HG03135 (cell line): ENCODE results near the gene APOA4.
A peak's percentile ranks its signal among the peaks of the same experiment; 100 is the strongest.

ENCODE experiments used
- ATAC-seq: cut with Tn5 transposase; IDR thresholded peaks from one replicate; pipeline ENCODE4 v1.9.1; 2021; ENCODE audit warnings: mild to moderate bottlenecking, moderate library complexity; ENCODE audit not compliant: unreplicated experiment

The APOA4 gene

DNA sequence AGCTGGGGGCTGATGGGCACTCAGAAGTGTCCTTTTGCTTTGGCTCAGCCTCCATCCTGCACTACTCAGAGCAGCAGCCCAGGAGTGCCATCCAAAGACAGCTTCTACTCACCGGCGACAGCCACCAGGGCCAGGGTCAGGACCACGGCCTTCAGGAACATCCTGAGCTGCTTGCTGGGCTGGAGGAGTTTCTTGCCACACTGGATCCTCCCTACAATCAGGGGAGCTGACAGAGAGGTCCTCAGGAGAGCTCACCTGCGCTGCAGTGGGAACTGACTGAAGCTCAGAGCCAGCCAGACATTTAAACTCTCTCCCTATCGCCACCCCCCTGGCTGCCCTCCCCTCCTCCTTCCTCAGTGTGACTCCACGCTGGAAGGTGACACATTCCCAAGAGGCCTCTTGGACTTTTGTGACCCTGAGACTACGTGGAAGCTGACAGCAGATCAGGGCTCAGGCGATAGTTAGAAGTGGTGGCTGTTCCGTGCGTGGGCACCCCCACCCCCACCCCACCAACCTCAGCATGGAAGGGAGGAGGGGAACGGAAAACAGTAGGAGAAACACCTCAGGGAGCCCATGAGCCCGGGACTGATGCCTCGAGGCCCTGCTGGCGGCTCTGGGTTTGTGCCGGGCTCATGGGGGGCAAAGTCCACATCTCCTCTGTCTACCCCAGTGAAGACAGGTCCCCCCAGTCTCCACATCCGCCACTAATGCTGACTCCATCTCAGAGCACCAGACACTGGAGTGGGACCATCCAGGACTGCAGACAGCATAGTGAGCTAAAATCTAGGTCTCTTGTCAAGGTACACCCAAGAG, at the start of gene APOA4:
Gene APOA4 (minus strand): TSS at position 274 of the 813 bp plus-strand sequence. CDS start 113 bp downstream, at position 161.
- ATAC-seq, result no peak

DNA sequence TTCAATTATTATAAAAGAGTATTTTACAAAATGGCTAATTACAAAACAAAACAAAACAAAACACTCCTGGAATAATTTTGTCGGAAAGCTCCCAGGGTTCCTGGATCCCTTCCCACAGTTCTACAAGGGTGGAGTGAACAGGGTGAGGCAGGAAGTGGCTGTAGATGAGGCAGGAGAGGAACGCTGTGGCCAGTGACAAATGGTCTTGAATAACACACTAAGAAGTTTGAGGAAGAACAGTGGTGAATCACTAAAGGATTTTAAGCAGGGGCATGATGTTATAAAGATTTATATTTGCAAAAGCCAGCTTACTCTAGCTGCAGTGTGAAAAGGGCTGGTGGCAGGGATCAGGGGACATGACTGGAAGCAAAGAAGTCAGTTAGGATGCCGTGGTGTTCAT, 48.1 kb upstream of the APOA4 start:
- no peak for ATAC-seq

DNA sequence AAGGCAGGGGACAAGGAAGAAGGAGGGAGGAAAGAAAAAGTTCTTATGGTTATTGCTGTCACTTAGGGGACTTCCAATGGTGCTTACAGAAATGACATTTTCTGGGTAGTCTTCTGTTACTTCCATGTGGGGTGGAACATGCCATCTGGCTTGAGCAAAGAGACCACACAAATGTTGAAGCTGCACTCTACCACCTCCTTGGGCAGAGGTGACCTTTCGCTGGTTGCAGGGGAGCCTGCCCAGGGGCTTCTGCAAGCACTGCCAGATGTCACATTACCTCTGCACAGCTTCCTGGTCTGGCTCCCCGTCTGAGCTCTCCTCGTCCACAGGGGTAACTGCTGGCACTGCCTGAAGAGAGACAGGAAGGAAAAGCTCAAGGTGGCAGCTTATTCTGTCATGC, 47.0 kb upstream of the APOA4 start:
- ATAC-seq, result no peak

DNA sequence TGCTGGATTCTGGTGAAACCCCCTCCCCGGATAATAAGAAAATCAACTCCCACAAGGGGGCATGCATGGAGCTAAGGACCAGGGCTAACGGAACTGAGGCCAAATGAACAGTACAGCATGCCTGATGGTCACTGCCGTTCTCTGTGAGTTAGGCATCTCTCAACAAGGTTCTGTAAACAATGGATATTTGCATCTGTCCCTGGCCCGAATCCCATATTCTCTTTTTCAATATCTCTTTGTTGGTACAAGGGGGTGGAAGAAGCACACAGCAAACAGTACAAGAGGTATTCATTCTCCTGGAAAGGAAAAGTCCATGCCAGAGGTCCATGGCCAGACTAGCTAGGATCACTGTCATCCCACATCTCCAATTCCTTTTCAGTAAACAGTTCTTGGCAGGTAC, 46.5 kb upstream of the APOA4 start:
- ATAC-seq, result no peak

DNA sequence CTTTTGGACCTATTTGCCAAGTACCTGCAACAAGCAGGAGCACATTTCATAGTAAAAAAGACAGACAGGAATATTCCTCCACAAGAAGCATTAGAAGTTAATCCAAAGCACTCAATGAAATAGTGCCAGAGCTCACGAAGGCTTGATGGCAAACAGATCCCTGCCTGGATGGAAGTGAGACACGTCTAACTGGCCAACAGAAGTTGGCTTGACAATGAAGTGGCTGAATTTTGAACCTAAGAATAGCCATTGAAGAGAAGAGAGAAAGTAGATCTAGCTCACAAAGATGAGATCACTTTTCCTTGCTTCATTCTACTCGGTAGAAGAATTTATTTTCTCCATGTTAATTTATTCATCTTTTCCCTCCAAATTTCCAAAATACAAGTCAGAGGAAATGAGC, 45.0 kb upstream of the APOA4 start:
- no peak for ATAC-seq

DNA sequence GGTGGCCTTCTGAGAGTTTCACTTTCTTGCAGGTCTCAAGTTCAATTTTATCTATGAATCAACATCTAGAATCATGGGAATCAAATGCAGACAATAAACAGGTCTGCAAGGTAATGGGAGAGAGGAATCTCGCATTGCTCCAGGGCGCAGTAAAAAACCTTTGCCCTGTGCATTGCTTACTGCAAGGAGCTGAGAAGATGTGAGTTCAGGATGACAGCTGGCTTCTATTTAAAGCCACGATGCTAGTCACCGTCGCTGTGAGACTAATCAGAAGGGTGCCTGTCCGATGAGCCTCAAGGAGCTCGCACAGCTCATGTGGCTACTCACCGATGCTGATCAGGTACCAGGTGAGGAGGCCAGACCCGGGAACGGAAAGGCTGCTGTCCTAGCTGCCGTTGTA, 44.5 kb upstream of the APOA4 start:
- ATAC-seq, result no peak

DNA sequence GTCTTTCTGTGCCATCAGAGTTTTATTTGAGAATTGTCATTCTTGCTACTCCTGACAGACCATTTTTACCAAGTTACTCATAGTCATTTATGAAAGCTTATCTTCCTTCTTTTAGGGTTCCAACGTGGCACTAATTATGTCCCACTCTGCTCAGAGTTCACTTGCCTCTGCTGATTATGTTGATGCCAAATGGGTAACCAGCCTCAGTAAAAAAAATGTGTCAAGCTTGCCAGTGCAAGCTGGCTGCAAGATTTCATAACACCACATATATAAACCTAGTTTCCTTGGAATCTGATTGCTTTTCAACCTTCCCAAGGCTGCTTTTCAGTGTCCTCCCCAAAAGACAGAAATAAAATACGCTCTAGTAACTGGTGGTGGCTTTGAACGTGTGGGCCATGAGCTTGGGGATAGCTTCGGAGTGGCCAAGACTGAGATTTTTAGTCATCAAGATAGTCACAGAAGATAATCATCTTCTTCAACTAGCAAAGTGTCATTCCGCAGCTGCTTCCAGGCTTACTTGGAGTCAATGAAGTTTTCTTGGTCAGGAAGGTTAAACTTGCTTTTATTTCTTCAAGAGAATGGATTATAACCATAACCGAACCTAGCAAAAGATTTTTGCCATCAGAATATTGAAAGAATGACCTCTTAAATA, 43.8 kb upstream of the APOA4 start:
- ATAC-seq, result no peak

DNA sequence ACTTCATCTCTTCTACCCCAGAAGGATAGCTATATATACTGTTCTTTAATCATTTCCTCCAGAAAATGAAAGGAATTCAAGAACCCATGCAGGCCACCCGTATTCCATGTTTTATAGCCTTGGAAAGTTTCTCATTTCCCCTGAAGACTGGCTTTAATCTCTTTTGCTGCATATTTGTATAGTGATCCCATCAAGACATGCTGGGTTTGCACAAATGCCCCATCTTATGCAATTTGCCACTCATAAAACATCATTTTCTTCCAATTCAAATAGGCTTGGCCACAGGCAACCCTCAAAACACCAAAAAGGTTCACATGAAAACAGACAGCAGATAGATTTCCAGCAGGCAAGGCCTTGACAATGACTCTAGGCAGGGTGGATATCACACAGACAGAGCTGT, 42.6 kb upstream of the APOA4 start:
- no peak for ATAC-seq

DNA sequence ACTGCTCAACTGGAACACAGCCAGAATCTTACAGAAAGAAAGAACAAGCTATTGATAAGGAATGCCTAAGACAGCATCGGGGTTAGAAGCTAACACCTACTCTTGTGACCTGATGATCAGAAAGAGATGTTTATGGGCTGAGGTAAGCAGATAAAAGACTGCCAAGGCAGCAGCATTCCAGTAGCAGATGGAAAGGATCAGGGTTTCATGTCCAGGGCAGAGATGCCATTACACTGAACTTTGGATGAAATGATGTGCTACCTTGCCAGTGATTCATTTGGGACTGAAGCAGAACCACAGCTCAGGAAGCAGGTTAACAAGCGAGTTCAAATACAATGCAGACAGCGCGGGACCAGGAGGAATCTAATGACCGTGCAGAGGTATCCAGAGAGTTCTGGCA, 41.4 kb upstream of the APOA4 start:
- no peak for ATAC-seq

DNA sequence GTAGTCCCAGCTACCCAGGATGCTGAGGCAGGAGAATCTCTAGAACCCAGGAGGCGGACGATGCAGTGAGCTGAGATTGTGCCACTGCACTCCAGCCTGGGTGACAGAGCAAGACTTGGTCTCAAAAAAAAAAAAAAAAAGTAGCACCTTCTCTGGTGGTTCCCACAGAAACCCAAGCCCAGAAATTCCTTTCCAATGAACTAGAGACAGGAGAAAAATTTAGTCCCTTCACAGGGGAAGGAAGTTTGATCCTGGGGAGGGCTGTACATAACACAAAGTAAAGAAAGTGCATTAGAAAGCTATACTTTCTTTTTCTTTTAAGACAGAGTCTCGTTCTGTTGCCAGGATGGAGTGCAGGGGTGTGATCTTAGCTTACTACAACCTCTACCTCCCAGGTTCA, 39.8 kb upstream of the APOA4 start:
- ATAC-seq, result no peak

DNA sequence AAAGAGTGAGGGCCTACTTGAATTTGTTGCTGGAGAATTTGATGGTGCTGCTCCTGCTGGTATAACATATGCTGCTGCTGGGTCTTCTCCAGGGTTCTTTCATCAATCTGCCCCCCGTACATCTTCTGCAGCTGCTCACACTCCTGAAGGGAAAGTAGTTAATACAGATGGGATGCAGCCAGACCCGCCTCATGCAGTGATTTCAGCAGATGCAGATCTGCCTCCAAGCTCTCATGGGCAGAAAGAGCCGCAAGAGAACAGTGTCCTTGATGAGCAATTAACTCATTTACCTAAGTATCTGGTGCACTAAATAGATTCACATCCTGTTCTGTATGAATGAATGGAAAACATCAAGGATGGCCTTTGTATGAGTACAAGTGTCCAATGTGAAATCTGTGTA, 39.1 kb upstream of the APOA4 start:
- no peak for ATAC-seq

DNA sequence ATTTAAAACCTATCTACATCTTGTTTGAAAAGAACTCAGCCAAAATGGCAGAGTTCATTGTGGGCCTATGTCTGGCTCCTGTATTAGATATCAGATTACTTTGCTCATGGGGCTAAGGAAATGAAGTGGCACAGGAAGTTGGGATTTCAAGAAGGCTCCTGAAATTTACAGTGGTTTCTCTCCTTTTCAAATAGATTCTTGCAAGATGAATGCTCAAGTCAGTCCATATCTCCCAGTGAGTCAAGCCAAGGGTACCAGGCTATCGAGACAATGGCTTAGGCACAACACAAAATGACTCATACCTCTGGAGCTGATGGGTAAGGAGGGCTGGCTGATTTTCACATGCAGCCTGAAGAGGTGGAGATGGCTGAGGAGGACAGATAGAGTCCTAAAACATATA, 38.4 kb upstream of the APOA4 start:
- no peak for ATAC-seq

DNA sequence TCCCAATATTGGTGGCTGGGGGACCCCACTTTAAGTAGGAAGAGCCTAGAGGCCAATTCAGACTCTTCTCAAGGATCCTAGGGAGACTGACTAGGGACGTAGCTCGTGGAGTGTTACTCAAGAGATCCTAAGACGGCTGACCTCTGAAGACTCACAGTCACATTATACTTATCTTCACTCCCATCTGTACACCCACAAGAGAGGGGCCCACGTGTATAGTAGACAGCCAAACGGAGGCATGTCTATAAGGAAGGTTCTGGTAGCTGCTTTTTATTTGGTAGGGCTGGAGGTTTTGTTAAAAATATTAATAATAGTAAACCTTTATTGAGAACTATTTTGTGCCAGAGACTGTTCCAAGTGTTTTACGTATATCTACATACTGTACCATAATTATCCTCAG, 37.2 kb upstream of the APOA4 start:
- no peak for ATAC-seq

DNA sequence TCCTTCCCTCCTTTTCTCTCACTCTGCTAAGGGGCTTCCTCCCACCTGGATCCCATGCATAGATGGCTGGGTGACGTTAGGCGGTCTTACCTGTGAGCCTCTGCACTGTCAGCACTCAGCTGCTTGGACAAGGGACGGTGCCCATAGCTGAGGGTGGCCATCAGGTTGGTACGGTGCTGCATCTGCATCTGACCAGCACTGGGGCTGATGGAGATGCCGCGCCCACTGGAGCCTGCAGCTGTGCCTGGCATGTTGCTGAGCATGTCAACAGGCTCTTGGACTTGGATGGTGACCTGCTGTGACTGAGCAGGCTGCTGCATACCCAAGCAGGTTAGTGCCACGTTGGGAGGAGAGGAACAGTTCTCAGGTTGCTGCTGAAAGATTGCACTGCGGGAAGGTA, 36.1 kb upstream of the APOA4 start:
- no peak for ATAC-seq

DNA sequence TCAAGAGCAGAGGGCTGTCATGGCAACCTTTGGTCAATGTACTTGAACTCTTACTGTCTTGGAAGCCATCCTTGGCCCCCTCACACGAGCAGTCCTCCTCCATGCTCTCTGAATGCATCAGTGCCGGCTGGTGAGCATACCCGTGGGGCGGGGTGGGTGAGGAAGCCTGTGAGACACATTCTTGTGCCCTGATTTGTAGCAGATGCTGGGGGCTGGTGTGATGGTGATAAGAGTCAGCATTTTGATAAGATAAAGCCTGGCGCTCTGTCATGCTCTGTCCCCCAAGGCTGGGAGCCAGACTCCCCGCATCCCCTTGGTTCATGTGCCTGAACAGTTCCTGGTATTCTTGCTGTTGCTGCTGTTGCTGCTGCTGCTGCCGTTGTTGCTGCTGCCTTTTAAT, 34.8 kb upstream of the APOA4 start:
- no peak for ATAC-seq

DNA sequence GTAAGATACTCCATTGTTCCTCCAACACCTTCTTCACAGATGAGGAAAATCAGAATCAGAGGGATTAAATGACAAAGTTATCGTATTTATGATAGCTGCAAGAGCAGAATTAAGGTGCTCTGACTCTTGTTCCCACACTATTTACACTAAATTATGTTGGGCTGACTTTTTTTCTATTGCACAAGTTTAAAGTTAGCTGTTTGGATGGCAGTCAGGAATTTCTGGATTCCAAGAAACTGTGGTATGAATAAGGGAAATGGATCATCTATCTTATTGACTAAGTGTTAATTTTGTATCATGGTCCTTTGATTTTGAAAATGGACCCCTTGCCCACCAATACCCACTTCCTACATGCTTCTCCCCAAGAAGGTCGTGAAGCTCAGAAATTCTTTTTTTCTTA, 34.2 kb upstream of the APOA4 start:
- ATAC-seq, result no peak

DNA sequence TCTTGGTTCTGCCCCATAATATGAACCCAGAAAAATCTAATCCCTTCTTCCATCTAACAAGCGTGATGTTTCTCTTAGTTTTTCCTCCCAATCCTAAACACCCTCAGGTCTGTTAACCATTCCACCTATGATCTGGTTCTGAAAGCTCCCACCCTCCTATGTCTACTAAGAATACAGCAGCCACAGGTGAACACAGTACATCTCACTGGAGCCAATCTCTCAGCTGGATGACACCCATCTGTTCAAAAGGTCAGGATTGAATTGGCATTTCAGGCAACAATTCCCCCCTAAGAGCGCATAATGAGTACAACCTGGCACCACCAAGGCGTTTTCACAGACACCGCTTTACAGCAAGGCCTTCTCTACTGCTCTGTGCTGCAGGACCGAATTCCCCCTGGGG, 33.3 kb upstream of the APOA4 start:
- ATAC-seq, result no peak

DNA sequence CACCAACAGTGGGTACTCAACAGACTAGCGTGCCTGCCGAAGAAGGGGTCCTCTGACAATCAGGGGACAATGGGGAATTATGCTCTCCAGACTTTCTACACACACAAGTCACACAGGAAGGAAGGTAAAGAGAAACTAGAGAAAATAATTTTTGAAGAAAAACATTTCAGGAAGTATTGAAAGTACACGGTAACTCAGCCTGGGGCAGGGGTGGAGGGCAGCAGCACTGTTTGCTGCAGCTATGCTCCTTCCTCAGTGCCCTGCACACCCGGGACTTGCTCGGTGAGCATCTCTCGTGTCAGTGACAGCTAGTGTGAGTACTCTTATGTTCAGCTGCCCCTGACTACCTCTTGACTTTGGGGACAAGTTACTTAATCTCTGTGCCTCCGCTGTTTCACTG, 32.3 kb upstream of the APOA4 start:
- ATAC-seq, result no peak

DNA sequence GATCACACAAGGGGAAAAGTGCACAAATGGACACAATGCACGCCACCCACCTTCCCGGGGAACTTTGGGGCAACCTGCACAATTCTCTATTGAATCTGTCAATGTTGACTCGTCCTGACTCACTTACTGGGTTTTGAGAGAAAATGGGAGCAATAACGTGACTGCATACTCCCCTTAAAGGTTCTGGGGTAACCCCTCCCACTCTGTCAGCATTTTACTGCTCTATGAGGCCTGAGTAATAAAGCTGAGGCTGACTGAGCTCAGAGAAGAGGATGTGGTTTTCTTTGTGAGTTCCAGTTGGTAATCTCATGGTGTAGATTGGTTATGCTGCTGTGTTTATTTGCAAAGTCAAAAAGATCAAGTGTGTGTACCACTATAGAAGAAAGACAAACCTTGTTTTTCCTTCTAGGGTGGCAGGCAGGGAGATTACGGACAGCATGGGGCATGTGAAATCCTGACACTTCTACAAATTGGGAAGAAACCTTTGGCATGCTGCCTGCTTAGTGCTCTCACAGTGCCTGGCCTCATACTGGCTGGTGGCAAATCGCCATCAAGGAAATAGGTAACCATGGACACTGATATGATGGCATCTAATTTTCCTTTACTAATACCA, 30.5 kb upstream of the APOA4 start:
- ATAC-seq, result peak; percentile 97

DNA sequence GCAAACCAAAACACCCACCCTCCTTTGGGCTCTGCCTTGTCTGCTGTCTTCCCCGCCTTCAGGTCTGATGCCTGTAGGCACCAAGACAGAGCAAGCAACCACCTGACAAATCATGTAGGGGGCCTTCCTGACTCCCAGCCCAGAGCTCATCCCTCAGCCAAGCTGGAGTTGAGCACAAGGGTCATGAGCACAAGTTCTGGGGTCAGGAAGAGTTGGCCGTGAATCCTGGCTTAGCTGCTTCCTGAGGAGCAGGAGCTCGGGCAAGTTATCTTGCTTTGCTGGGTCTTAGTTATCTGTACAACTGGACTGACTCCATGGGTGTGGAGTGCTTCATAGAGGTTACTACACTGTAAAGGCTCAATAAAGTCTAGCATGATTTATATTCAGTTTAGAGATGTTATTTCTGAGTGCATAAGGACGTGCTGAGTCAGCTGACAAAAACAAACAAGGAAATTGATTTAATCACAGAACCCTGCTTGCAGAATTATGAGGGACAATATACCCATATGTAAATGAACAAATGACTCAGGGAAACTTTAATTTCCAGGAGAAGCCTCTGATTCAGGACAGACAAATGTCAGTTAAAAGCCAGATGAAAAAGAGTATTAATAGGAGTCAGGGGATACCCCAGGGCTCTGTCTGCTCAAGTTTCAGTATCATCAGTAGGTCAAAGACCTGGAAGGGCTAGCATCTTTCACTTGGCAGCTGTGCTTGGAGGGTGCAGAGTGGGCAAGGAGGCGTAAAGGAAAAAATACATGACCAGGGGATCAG, 29.3 kb upstream of the APOA4 start:
- no peak for ATAC-seq

DNA sequence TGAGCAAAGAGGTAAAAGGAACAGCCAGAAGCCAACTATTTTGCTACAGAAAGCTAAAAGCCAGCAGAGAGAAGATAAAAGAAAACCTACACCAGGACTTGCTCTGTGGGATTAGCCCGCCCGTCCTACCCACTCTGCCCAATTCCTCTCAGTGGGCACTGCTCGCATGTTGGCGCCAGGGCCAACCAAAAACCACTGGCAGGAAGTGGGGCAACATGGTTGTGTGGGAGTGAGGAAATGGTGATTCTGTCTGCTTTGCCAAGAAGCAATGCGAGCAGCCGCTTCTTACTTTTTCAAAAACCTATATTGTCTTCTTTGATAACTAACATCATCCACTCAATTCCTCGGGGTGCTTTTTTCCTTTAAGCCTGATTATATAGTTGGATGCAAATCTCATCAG, 28.5 kb upstream of the APOA4 start:
- no peak for ATAC-seq

DNA sequence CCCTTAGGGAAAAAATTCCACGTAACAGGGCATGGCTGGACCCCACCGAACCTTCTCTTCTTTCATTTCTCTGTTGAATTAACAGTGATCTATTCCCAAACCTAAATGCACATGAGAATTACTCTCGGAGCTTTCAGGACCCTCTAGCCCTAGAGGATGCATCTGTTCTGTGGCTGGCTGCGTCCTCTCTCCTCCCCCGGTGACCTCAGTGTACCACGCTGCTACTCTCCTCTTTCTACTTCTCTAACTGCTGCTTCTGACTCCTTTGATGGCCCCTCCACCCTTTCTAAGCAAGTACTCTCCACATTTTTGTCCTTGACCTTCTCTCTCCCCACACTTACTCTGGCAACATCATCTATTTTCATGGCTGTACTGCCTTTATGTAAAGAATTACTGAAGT, 26.4 kb upstream of the APOA4 start:
- no peak for ATAC-seq
